Vagina (tissue), 2 donors: ENCODE measurements around the gene TRIO.

Experiments used
- POLR2A ChIP-seq, 2 donors: fragments of 450-650 bp; IDR thresholded peaks; one replicate each; pipeline ENCODE4 v1.6.1; 2017; ENCODE audit warnings: antibody characterized with exemption in 2 of 2, mild to moderate bottlenecking in 2 of 2, moderate library complexity in 2 of 2
- POLR2AphosphoS5 ChIP-seq, 2 donors: sonication (generic); formaldehyde crosslinking; IDR thresholded peaks; one replicate each; pipeline ENCODE4 v1.9.0; 2017; ENCODE audit warnings: antibody characterized with exemption in 2 of 2, mild to moderate bottlenecking in 2 of 2, low read depth in 1 of 2; ENCODE audit not compliant: insufficient read depth in 1 of 2
- TF ChIP-seq, protein P1 (sequence below), 3 experiments: fragments of 450-650 bp in 2 of 3; fragments of 200-600 bp in 1 of 3; sonication (generic) in 1 of 3; IDR thresholded peaks; one replicate each; pipeline ENCODE4 v1.5.1; 2017 to 2019; ENCODE audit warnings: antibody characterized with exemption in 3 of 3, mild to moderate bottlenecking in 2 of 3, moderate library complexity in 2 of 3

DNA sequence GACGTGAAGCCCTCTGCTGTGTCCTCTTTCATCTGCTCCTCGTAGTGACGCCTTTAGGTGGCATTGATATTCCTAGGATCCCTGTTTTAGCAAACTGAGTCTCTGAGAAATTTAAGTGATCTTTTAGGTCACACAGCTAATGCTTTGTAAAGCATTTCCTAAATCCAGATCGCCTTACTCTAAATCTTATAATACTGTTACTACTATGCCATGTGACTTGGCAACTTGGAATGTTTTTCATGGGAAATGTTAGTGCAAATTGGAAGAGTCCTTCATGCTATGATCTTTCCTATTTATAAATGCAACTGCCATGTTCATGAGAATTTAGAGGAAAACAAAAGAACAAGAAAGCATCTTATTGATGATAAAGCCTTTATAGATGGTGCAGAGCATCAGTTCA is 212.2 kb downstream of the TRIO start:
- TF ChIP-seq, protein P1, sequence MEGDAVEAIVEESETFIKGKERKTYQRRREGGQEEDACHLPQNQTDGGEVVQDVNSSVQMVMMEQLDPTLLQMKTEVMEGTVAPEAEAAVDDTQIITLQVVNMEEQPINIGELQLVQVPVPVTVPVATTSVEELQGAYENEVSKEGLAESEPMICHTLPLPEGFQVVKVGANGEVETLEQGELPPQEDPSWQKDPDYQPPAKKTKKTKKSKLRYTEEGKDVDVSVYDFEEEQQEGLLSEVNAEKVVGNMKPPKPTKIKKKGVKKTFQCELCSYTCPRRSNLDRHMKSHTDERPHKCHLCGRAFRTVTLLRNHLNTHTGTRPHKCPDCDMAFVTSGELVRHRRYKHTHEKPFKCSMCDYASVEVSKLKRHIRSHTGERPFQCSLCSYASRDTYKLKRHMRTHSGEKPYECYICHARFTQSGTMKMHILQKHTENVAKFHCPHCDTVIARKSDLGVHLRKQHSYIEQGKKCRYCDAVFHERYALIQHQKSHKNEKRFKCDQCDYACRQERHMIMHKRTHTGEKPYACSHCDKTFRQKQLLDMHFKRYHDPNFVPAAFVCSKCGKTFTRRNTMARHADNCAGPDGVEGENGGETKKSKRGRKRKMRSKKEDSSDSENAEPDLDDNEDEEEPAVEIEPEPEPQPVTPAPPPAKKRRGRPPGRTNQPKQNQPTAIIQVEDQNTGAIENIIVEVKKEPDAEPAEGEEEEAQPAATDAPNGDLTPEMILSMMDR (IDR thresholded peaks at IDR 0.05), result no peak
- TF ChIP-seq POLR2AphosphoS5 (IDR thresholded peaks at IDR 0.05; ENCODE audit: insufficient read depth in 1 of 2, low read depth in 1 of 2), result no peak
- no peak for TF ChIP-seq POLR2A (IDR thresholded peaks at IDR 0.05)
